Tibial nerve (tissue), 4 donors: Measurements from ENCODE around the gene CITED1.

Experiments
- EP300 ChIP-seq, 2 donors: sonication (generic); formaldehyde crosslinking; IDR thresholded peaks; one replicate each; pipeline ENCODE4 v1.6.1; 2017; ENCODE audit warnings: antibody characterized with exemption in 2 of 2, mild to moderate bottlenecking in 1 of 2
- POLR2A ChIP-seq, 2 donors: fragments of 450-650 bp; IDR thresholded peaks; one replicate each; pipeline ENCODE4 v1.6.1; 2017; ENCODE audit warnings: antibody characterized with exemption in 2 of 2, mild to moderate bottlenecking in 2 of 2, moderate library complexity in 2 of 2
- TF ChIP-seq, protein P1 (sequence below), 5 experiments: fragments of 200-600 bp in 3 of 5; fragments of 450-650 bp in 2 of 5; sonication (generic) in 3 of 5; IDR thresholded peaks; one replicate each; pipeline ENCODE4 v1.5.1; 2016 to 2019; ENCODE audit warnings: antibody characterized with exemption in 5 of 5, mild to moderate bottlenecking in 3 of 5, moderate library complexity in 2 of 5

- TF ChIP-seq, protein P1, sequence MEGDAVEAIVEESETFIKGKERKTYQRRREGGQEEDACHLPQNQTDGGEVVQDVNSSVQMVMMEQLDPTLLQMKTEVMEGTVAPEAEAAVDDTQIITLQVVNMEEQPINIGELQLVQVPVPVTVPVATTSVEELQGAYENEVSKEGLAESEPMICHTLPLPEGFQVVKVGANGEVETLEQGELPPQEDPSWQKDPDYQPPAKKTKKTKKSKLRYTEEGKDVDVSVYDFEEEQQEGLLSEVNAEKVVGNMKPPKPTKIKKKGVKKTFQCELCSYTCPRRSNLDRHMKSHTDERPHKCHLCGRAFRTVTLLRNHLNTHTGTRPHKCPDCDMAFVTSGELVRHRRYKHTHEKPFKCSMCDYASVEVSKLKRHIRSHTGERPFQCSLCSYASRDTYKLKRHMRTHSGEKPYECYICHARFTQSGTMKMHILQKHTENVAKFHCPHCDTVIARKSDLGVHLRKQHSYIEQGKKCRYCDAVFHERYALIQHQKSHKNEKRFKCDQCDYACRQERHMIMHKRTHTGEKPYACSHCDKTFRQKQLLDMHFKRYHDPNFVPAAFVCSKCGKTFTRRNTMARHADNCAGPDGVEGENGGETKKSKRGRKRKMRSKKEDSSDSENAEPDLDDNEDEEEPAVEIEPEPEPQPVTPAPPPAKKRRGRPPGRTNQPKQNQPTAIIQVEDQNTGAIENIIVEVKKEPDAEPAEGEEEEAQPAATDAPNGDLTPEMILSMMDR (IDR thresholded peaks at IDR 0.05) = no peak
- no peak for TF ChIP-seq POLR2A (IDR thresholded peaks at IDR 0.05)
- peak in 1 of 2 donors; percentile 31 for TF ChIP-seq EP300 (IDR thresholded peaks at IDR 0.05)
Measured at GRCh38 chrX:72306851-72307645, 1.3 kb upstream of the CITED1 start.
